ENCODE data around the gene TMPO.

DNA sequence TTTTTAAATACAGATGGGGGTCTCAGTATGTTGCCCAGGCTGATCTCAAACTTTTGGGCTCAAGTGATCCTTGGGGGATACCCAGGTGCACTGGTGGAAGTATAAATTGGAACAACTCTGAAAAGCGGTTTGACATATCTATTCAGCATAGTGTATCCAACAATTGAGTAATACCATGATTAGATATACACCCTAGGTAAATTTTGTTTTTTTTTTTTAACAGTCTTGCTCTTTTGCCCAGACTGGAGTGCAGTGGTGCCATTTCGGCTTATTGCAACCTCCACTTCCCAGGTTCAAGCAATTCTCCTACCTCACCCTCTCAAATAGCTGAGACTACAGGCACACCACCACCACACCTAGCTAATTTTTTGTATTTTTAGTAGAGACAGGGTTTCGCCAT is 46.5 kb downstream of the TMPO start:
- no peak for TF ChIP-seq CTCF (optimal IDR thresholded peaks at IDR 0.05 in 1 of 3, IDR thresholded peaks at IDR 0.05 in 1 of 3, conservative IDR thresholded peaks at IDR 0.05 in 1 of 3; ENCODE audit: extremely low read depth in 1 of 3, insufficient read depth in 2 of 3, low read length in 3 of 3)
- no peak for TF ChIP-seq EZH2 (IDR thresholded peaks at IDR 0.05; ENCODE audit: low read length)

All from keratinocyte (primary cell).